Skeletal muscle satellite cell (primary cell): Measurements from ENCODE around the gene MEIS2.

Experiments
- H3K27me3 ChIP-seq: 2 replicates; pipeline ENCODE4 v1.7.0; 2013; ENCODE audit warnings: low read length; ENCODE audit not compliant: control insufficient read depth, insufficient read depth
- H3K36me3 ChIP-seq: 2 replicates; pipeline ENCODE4 v1.7.0; 2013; ENCODE audit warnings: mild to moderate bottlenecking, control low read depth, low read length; ENCODE audit not compliant: insufficient read depth
- H3K4me1 ChIP-seq: 2 replicates; pipeline ENCODE4 v1.7.0; 2013; ENCODE audit warnings: low read length; ENCODE audit not compliant: control insufficient read depth, insufficient read depth
- H3K4me2 ChIP-seq: 2 replicates; pipeline ENCODE4 v1.7.0; 2013; ENCODE audit warnings: mild to moderate bottlenecking, low read length
- H3K4me3 ChIP-seq: 2 replicates; pipeline ENCODE4 v1.7.0; 2013; ENCODE audit warnings: low read length
- H3K9ac ChIP-seq: 2 replicates; pipeline ENCODE4 v1.7.0; 2013; ENCODE audit warnings: mild to moderate bottlenecking, low read depth, low read length, moderate library complexity
- H3K9me3 ChIP-seq: replicated peaks from 2 replicates; pipeline ENCODE4 v1.7.0; 2013; ENCODE audit warnings: mild to moderate bottlenecking, control low read depth, low read length

MEIS2 gene

GRCh38 chr15:36874930-36875329 is 225.4 kb downstream of the MEIS2 start:
- Histone ChIP-seq H3K27me3 (peaks cover 78% of the 10 kb centered on the region), H3K9me3 (no peaks in the 10 kb centered on the region)

GRCh38 chr15:36867436-36867835 is 232.9 kb downstream of the MEIS2 start:
- Histone ChIP-seq H3K9me3 (no peaks in the 10 kb centered on the region), H3K27me3 (peaks cover 65% of the 10 kb centered on the region)

More at GRCh38 chr15:36874930-36875329, 225.4 kb downstream of the MEIS2 start:
- Histone ChIP-seq H3K36me3 (no peaks in the 10 kb centered on the region), H3K4me1 (peaks cover 3% of the 10 kb centered on the region), H3K4me2 (no peak overlapping the region), H3K4me3 (no peak overlapping the region), H3K9ac (no peak overlapping the region)

GRCh38 chr15:36866896-36867295 is 233.5 kb downstream of the MEIS2 start:
- Histone ChIP-seq H3K4me1 (no peaks in the 10 kb centered on the region), H3K9me3 (no peaks in the 10 kb centered on the region), H3K36me3 (no peaks in the 10 kb centered on the region), H3K27me3 (peaks cover 67% of the 10 kb centered on the region), H3K4me3 (no peak overlapping the region), H3K4me2 (no peak overlapping the region), H3K9ac (no peak overlapping the region)

More at GRCh38 chr15:36867436-36867835, 232.9 kb downstream of the MEIS2 start:
- Histone ChIP-seq H3K36me3 (no peaks in the 10 kb centered on the region), H3K4me1 (no peaks in the 10 kb centered on the region), H3K4me2 (no peak overlapping the region), H3K9ac (no peak overlapping the region), H3K4me3 (no peak overlapping the region)

GRCh38 chr15:36863570-36863969 is 236.8 kb downstream of the MEIS2 start:
- Histone ChIP-seq H3K9me3 (no peaks in the 10 kb centered on the region), H3K27me3 (peaks cover 50% of the 10 kb centered on the region), H3K36me3 (no peaks in the 10 kb centered on the region), H3K9ac (no peak overlapping the region), H3K4me1 (no peaks in the 10 kb centered on the region), H3K4me2 (no peak overlapping the region), H3K4me3 (no peak overlapping the region)

- Histone ChIP-seq H3K4me3 (no peak overlapping the region), H3K36me3 (no peaks in the 10 kb centered on the region), H3K27me3 (peaks cover 40% of the 10 kb centered on the region), H3K9me3 (no peaks in the 10 kb centered on the region), H3K4me2 (no peak overlapping the region), H3K9ac (no peak overlapping the region), H3K4me1 (no peaks in the 10 kb centered on the region)
Measured at GRCh38 chr15:36860792-36861191, 239.6 kb downstream of the MEIS2 start.

- Histone ChIP-seq H3K36me3 (no peaks in the 10 kb centered on the region), H3K4me2 (no peak overlapping the region), H3K9ac (no peak overlapping the region), H3K4me3 (no peak overlapping the region), H3K4me1 (no peaks in the 10 kb centered on the region), H3K9me3 (no peaks in the 10 kb centered on the region), H3K27me3 (peaks cover 20% of the 10 kb centered on the region)
Measured at GRCh38 chr15:36858423-36858822, 241.9 kb downstream of the MEIS2 start.

GRCh38 chr15:36856339-36856973 is 243.9 kb downstream of the MEIS2 start:
- Histone ChIP-seq H3K4me1 (no peaks in the 10 kb centered on the region), H3K27me3 (peaks cover 14% of the 10 kb centered on the region), H3K9me3 (no peaks in the 10 kb centered on the region), H3K9ac (no peak overlapping the region), H3K4me2 (no peak overlapping the region), H3K36me3 (no peaks in the 10 kb centered on the region), H3K4me3 (no peak overlapping the region)

GRCh38 chr15:36850864-36851263 is 249.5 kb downstream of the MEIS2 start:
- Histone ChIP-seq H3K36me3 (no peaks in the 10 kb centered on the region), H3K9me3 (no peaks in the 10 kb centered on the region), H3K4me2 (no peak overlapping the region), H3K4me1 (no peaks in the 10 kb centered on the region), H3K27me3 (peaks cover 4% of the 10 kb centered on the region), H3K9ac (no peak overlapping the region), H3K4me3 (no peak overlapping the region)

GRCh38 chr15:36845270-36845669 is 255.1 kb downstream of the MEIS2 start:
- no peak overlapping the region for H3K4me2 ChIP-seq
- no peak overlapping the region for H3K4me3 ChIP-seq
- no peaks in the 10 kb centered on the region for H3K36me3 ChIP-seq
- H3K9ac ChIP-seq: no peak overlapping the region
- H3K27me3 ChIP-seq: peaks cover 3% of the 10 kb centered on the region
- H3K9me3 ChIP-seq: no peaks in the 10 kb centered on the region
- H3K4me1 ChIP-seq: no peaks in the 10 kb centered on the region

- Histone ChIP-seq H3K4me3 (no peak overlapping the region), H3K27me3 (peaks cover 3% of the 10 kb centered on the region), H3K4me1 (no peaks in the 10 kb centered on the region)
Measured at GRCh38 chr15:36844534-36844998, 255.8 kb downstream of the MEIS2 start.

GRCh38 chr15:36843822-36844221 is 256.5 kb downstream of the MEIS2 start:
- Histone ChIP-seq H3K9me3 (no peaks in the 10 kb centered on the region), H3K4me1 (no peaks in the 10 kb centered on the region), H3K36me3 (no peaks in the 10 kb centered on the region), H3K27me3 (peaks cover 3% of the 10 kb centered on the region), H3K9ac (no peak overlapping the region), H3K4me3 (no peak overlapping the region), H3K4me2 (no peak overlapping the region)

More at GRCh38 chr15:36844534-36844998, 255.8 kb downstream of the MEIS2 start:
- Histone ChIP-seq H3K4me2 (no peak overlapping the region), H3K9me3 (no peaks in the 10 kb centered on the region), H3K36me3 (no peaks in the 10 kb centered on the region), H3K9ac (no peak overlapping the region)

GRCh38 chr15:36841193-36841592 is 259.2 kb downstream of the MEIS2 start:
- Histone ChIP-seq H3K27me3 (peaks cover 3% of the 10 kb centered on the region), H3K36me3 (no peaks in the 10 kb centered on the region), H3K4me2 (no peak overlapping the region), H3K4me3 (no peak overlapping the region), H3K4me1 (no peaks in the 10 kb centered on the region), H3K9me3 (no peaks in the 10 kb centered on the region), H3K9ac (no peak overlapping the region)
